Mesendoderm (in vitro differentiated cells): ENCODE measurements around the gene PRKCG.

ENCODE experiments used
- DNase-seq: peaks from one replicate; pipeline ENCODE4 v3.0.0; 2013
- H2AK5ac ChIP-seq: 2 replicates; pipeline ENCODE4 v1.6.1; 2013; ENCODE audit warnings: low read length, inconsistent platforms
- H2BK120ac ChIP-seq: 2 replicates; pipeline ENCODE4 v1.6.1; 2013; ENCODE audit warnings: low read depth, mild to moderate bottlenecking, low read length, moderate library complexity, mixed read lengths
- H2BK15ac ChIP-seq: replicated peaks from 2 replicates; pipeline ENCODE4 v1.6.1; 2013; ENCODE audit warnings: low read depth, mild to moderate bottlenecking, moderate library complexity
- H2BK5ac ChIP-seq: 2 replicates; pipeline ENCODE4 v1.6.1; 2013; ENCODE audit warnings: low read length, inconsistent platforms
- H3K18ac ChIP-seq: 2 replicates; pipeline ENCODE4 v1.6.1; 2013; ENCODE audit warnings: mild to moderate bottlenecking, low read length, mixed read lengths
- H3K23ac ChIP-seq: one replicate; pipeline ENCODE4 v1.6.1; 2013; ENCODE audit warnings: low read length
- H3K27ac ChIP-seq: 2 replicates; pipeline ENCODE4 v1.5.1; 2013; ENCODE audit warnings: low read depth, mild to moderate bottlenecking, inconsistent platforms, low read length, moderate library complexity
- H3K27me3 ChIP-seq: 2 replicates; pipeline ENCODE4 v1.6.1; 2013; ENCODE audit warnings: low read length, control low read depth, mild to moderate bottlenecking, inconsistent platforms; ENCODE audit not compliant: insufficient read depth, poor library complexity
- H3K36me3 ChIP-seq: 2 replicates; pipeline ENCODE4 v1.6.1; 2013; ENCODE audit warnings: low read length, inconsistent platforms; ENCODE audit not compliant: control insufficient read depth, insufficient read depth
- H3K4ac ChIP-seq: one replicate; pipeline ENCODE4 v1.6.1; 2013; ENCODE audit warnings: low read depth, mild to moderate bottlenecking, low read length, moderate library complexity
- H3K4me1 ChIP-seq: 2 replicates; pipeline ENCODE4 v1.6.1; 2013; ENCODE audit warnings: low read depth, low read length, inconsistent platforms; ENCODE audit not compliant: control insufficient read depth
- H3K4me2 ChIP-seq: 2 replicates; pipeline ENCODE4 v1.6.1; 2013; ENCODE audit warnings: low read length
- H3K4me3 ChIP-seq: 2 replicates; pipeline ENCODE4 v1.5.1; 2013; ENCODE audit warnings: mild to moderate bottlenecking, low read length
- H3K56ac ChIP-seq: one replicate; pipeline ENCODE4 v1.6.1; 2013; ENCODE audit warnings: low read length
- H3K79me1 ChIP-seq: 2 replicates; pipeline ENCODE4 v1.6.1; 2013; ENCODE audit warnings: low read length, inconsistent platforms
- H3K79me2 ChIP-seq: 2 replicates; pipeline ENCODE4 v1.6.1; 2013; ENCODE audit warnings: mild to moderate bottlenecking, low read length; ENCODE audit not compliant: control insufficient read depth, insufficient read depth
- H3K9ac ChIP-seq: 2 replicates; pipeline ENCODE4 v1.6.1; 2013; ENCODE audit warnings: low read length, inconsistent platforms
- H4K5ac ChIP-seq: one replicate; pipeline ENCODE4 v1.6.1; 2013; ENCODE audit warnings: low read length
- H4K8ac ChIP-seq: one replicate; pipeline ENCODE4 v1.6.1; 2013; ENCODE audit warnings: low read depth, mild to moderate bottlenecking, control low read depth, low read length, moderate library complexity
- WGBS: extraction: QIAGEN DNeasy Blood & Tissue Kit; methylation state at CpG from one replicate; pipeline ENCODE4 v1.1.7; 2013; ENCODE audit warnings: low lambda C conversion rate, missing lambda C conversion rate; ENCODE audit not compliant: insufficient coverage; ENCODE audit errors: extremely low coverage; 5-methylcytosine and 5-hydroxymethylcytosine counted together

The PRKCG gene

GRCh38 chr19:53896682-53897081 lies 14.7 kb downstream of the PRKCG start:
- WGBS = no CpG with 5 or more reads among the region's 4 CpGs
- Histone ChIP-seq H3K36me3 (no peaks in the 10 kb centered on the region), H2BK5ac (no peak overlapping the region), H3K9ac (no peak overlapping the region), H3K23ac (no peak overlapping the region), H3K18ac (no peak overlapping the region), H2AK5ac (no peak overlapping the region), H4K8ac (no peak overlapping the region), H3K79me1 (no peaks in the 10 kb centered on the region), H3K4me1 (peaks cover 4% of the 10 kb centered on the region), H3K4ac (no peak overlapping the region), H3K27ac (no peak overlapping the region), H3K56ac (no peak overlapping the region), H3K4me3 (no peak overlapping the region), H3K79me2 (no peaks in the 10 kb centered on the region), H3K27me3 (no peaks in the 10 kb centered on the region), H2BK15ac (no peak overlapping the region), H3K4me2 (no peak overlapping the region), H4K5ac (no peak overlapping the region), H2BK120ac (no peak overlapping the region)
- DNase-seq = no peak

GRCh38 chr19:53897459-53897858 lies 15.5 kb downstream of the PRKCG start:
- Histone ChIP-seq H2BK120ac (no peak overlapping the region), H3K18ac (no peak overlapping the region), H3K56ac (no peak overlapping the region), H2AK5ac (no peak overlapping the region), H3K27ac (no peak overlapping the region), H3K4ac (no peak overlapping the region), H3K36me3 (no peaks in the 10 kb centered on the region), H3K79me2 (no peaks in the 10 kb centered on the region), H4K5ac (no peak overlapping the region), H3K4me2 (no peak overlapping the region), H2BK15ac (no peak overlapping the region), H3K23ac (no peak overlapping the region), H3K79me1 (no peaks in the 10 kb centered on the region), H3K9ac (no peak overlapping the region), H3K27me3 (no peaks in the 10 kb centered on the region), H2BK5ac (no peak overlapping the region), H3K4me1 (peaks cover 4% of the 10 kb centered on the region), H4K8ac (no peak overlapping the region), H3K4me3 (no peak overlapping the region)
- no peak for DNase-seq
- no CpG with 5 or more reads among the region's 4 CpGs for WGBS

- H2BK5ac ChIP-seq = no peak overlapping the region
- H3K9ac ChIP-seq = peak overlapping the region; percentile 70
- no peak for DNase-seq
- no peak overlapping the region for H3K4ac ChIP-seq
- no peaks in the 10 kb centered on the region for H3K79me1 ChIP-seq
- H3K56ac ChIP-seq = peak overlapping the region; percentile 83
- H4K8ac ChIP-seq = no peak overlapping the region
- no peak overlapping the region for H2BK15ac ChIP-seq
- H3K18ac ChIP-seq = no peak overlapping the region
- no peak overlapping the region for H2BK120ac ChIP-seq
- WGBS = no CpG with 5 or more reads among the region's 16 CpGs
- peak overlapping the region; percentile 99 for H3K4me2 ChIP-seq
- peaks cover 4% of the 10 kb centered on the region for H3K4me1 ChIP-seq
- no peak overlapping the region for H3K23ac ChIP-seq
- no peaks in the 10 kb centered on the region for H3K27me3 ChIP-seq
- H3K4me3 ChIP-seq = peak overlapping the region; percentile 35
- H3K79me2 ChIP-seq = no peaks in the 10 kb centered on the region
- no peak overlapping the region for H2AK5ac ChIP-seq
- H3K27ac ChIP-seq = no peak overlapping the region
- H4K5ac ChIP-seq = no peak overlapping the region
- H3K36me3 ChIP-seq = no peaks in the 10 kb centered on the region
Observed at GRCh38 chr19:53898166-53898565, 16.2 kb downstream of the PRKCG start.

GRCh38 chr19:53898636-53899341 lies 16.8 kb downstream of the PRKCG start:
- Histone ChIP-seq H2BK120ac (no peak overlapping the region), H2AK5ac (no peak overlapping the region), H3K23ac (no peak overlapping the region), H3K79me2 (no peaks in the 10 kb centered on the region), H3K56ac (peak overlapping the region; percentile 83), H3K9ac (peak overlapping the region; percentile 70), H4K8ac (no peak overlapping the region), H3K27me3 (no peaks in the 10 kb centered on the region), H3K27ac (no peak overlapping the region), H4K5ac (no peak overlapping the region), H3K4me1 (peaks cover 4% of the 10 kb centered on the region), H3K18ac (no peak overlapping the region), H3K4ac (no peak overlapping the region), H3K79me1 (no peaks in the 10 kb centered on the region), H2BK15ac (no peak overlapping the region), H2BK5ac (no peak overlapping the region), H3K4me3 (peak overlapping the region; percentile 35), H3K36me3 (no peaks in the 10 kb centered on the region), H3K4me2 (peak overlapping the region; percentile 99)
- DNase-seq = peak; percentile 99
- WGBS = no CpG with 5 or more reads among the region's 42 CpGs

GRCh38 chr19:53900191-53900860 lies 18.3 kb downstream of the PRKCG start:
- no peak overlapping the region for H4K8ac ChIP-seq
- H2AK5ac ChIP-seq = no peak overlapping the region
- H3K4me2 ChIP-seq = no peak overlapping the region
- H2BK120ac ChIP-seq = no peak overlapping the region
- no CpG with 5 or more reads among the region's 27 CpGs for WGBS
- no peak overlapping the region for H3K18ac ChIP-seq
- H4K5ac ChIP-seq = no peak overlapping the region
- H3K9ac ChIP-seq = no peak overlapping the region
- peaks cover 4% of the 10 kb centered on the region for H3K4me1 ChIP-seq
- H3K79me2 ChIP-seq = no peaks in the 10 kb centered on the region
- no peak overlapping the region for H3K23ac ChIP-seq
- H2BK5ac ChIP-seq = no peak overlapping the region
- DNase-seq = no peak
- H3K27ac ChIP-seq = no peak overlapping the region
- no peak overlapping the region for H3K4me3 ChIP-seq
- H3K36me3 ChIP-seq = no peaks in the 10 kb centered on the region
- no peak overlapping the region for H3K56ac ChIP-seq
- no peaks in the 10 kb centered on the region for H3K27me3 ChIP-seq
- H3K79me1 ChIP-seq = no peaks in the 10 kb centered on the region
- H2BK15ac ChIP-seq = no peak overlapping the region
- no peak overlapping the region for H3K4ac ChIP-seq
